Liver (tissue), 9 donors: ENCODE data around the gene UCK2. TPM values are rescaled to one million over a fixed set of nuclear protein-coding genes. Genes with fewer than 3 reads are reported as not detected.

Experiments
- DNase-seq: peaks from one replicate; pipeline ENCODE4 v3.0.0-alpha.2; 2017; ENCODE audit warnings: low spot score
- H3K27ac ChIP-seq, 2 donors: one replicate each; pipeline ENCODE4 v1.7.0; 2013; ENCODE audit warnings: inconsistent platforms in 2 of 2, low read length in 2 of 2, control low read depth in 1 of 2, low read depth in 1 of 2, mild to moderate bottlenecking in 1 of 2
- H3K27me3 ChIP-seq, 4 donors: one replicate each; pipeline versions ENCODE4 v1.6.1 to v1.7.0; 2013; ENCODE audit warnings: low read length in 3 of 4, inconsistent platforms in 1 of 4, mild to moderate bottlenecking in 1 of 4, moderate library complexity in 1 of 4; ENCODE audit not compliant: control insufficient read depth in 4 of 4, insufficient read depth in 4 of 4
- H3K36me3 ChIP-seq, 4 donors: one replicate each; pipeline versions ENCODE4 v1.6.1 to v1.7.0; 2013; ENCODE audit warnings: low read length in 3 of 4, mild to moderate bottlenecking in 3 of 4, low read depth in 1 of 4, moderate library complexity in 1 of 4; ENCODE audit not compliant: control insufficient read depth in 4 of 4, insufficient read depth in 3 of 4
- H3K4me1 ChIP-seq, 4 donors: one replicate each; pipeline versions ENCODE4 v1.6.1 to v1.7.0; 2013; ENCODE audit warnings: low read length in 3 of 4, mild to moderate bottlenecking in 3 of 4, moderate library complexity in 1 of 4; ENCODE audit not compliant: control insufficient read depth in 4 of 4, insufficient read depth in 4 of 4
- H3K4me3 ChIP-seq, 3 donors: one replicate each; pipeline versions ENCODE4 v1.6.1 to v1.7.0; 2013; ENCODE audit warnings: low read length in 3 of 3, control low read depth in 1 of 3, low read depth in 1 of 3, mild to moderate bottlenecking in 1 of 3
- H3K9ac ChIP-seq, 2 donors: one replicate each; pipeline ENCODE4 v1.7.0; 2013; ENCODE audit warnings: low read length in 2 of 2, mild to moderate bottlenecking in 2 of 2, moderate library complexity in 2 of 2, control low read depth in 1 of 2, low read depth in 1 of 2
- H3K9me3 ChIP-seq, 4 donors: one replicate each; pipeline versions ENCODE4 v1.6.1 to v1.7.0; 2013; ENCODE audit warnings: low read length in 3 of 4; ENCODE audit not compliant: control insufficient read depth in 4 of 4
- ATF3 ChIP-seq: IDR thresholded peaks from 2 replicates; pipeline ENCODE4 v1.6.1; 2016; ENCODE audit warnings: antibody characterized with exemption
- CTCF ChIP-seq: fragments of 150-350 bp; IDR thresholded peaks from 2 replicates; pipeline ENCODE4 v1.5.1; 2017; ENCODE audit warnings: improper control_type of control experiment, low read depth, low read length; ENCODE audit not compliant: missing input control
- EGR1 ChIP-seq, 2 donors: IDR thresholded peaks; 2 replicates each; pipeline ENCODE4 v1.6.1; 2016 to 2018; ENCODE audit warnings: antibody characterized with exemption in 2 of 2, low read depth in 2 of 2
- FOXA1 ChIP-seq: IDR thresholded peaks from 2 replicates; pipeline ENCODE4 v1.6.1; 2016; ENCODE audit warnings: antibody characterized with exemption
- FOXA2 ChIP-seq: IDR thresholded peaks from 2 replicates; pipeline ENCODE4 v1.6.1; 2016; ENCODE audit warnings: antibody characterized with exemption
- HNF4A ChIP-seq, 2 donors: conservative IDR thresholded peaks; 2 replicates each; pipeline ENCODE4 v1.6.1; 2016; ENCODE audit warnings: antibody characterized with exemption in 2 of 2, mild to moderate bottlenecking in 2 of 2
- MAX ChIP-seq: IDR thresholded peaks from 2 replicates; pipeline ENCODE4 v1.6.1; 2016; ENCODE audit warnings: antibody characterized with exemption
- NR2F2 ChIP-seq: IDR thresholded peaks from 2 replicates; pipeline ENCODE4 v1.6.1; 2016; ENCODE audit warnings: antibody characterized with exemption
- REST ChIP-seq: IDR thresholded peaks from 2 replicates; pipeline ENCODE4 v1.6.1; 2016; ENCODE audit warnings: antibody characterized with exemption, mild to moderate bottlenecking
- YY1 ChIP-seq: IDR thresholded peaks from 2 replicates; pipeline ENCODE4 v1.6.1; 2016; ENCODE audit warnings: antibody characterized with exemption, mild to moderate bottlenecking
- WGBS: extraction: QIAGEN DNeasy Blood & Tissue Kit; methylation state at CpG from one replicate; pipeline ENCODE4 v1.1.7; 2013; 5-methylcytosine and 5-hydroxymethylcytosine counted together
- polyA plus RNA-seq, 2 donors: library from polyadenylated mRNA; stranded (reverse) in 1 of 2; unstranded in 1 of 2; fragments of 200-250 nt in 1 of 2; fragments of >200 nt in 1 of 2; fragmentation: Nextera tagmentation in 1 of 2; extraction: Ambion mirVana in 1 of 2; gene quantifications; one replicate each; pipeline versions ENCODE4 v1.2.1 to v1.2.3, GENCODE V29; 2013 to 2015
- total RNA-seq, 2 donors: library from RNA; depleted of rRNA; stranded (reverse); fragments of >200 nt; gene quantifications; one replicate each; pipeline ENCODE4 v1.2.3, GENCODE V29; 2014
- donor health status: healthy.
- donor health status: healthy.
- donor health status: healthy.
- donor health status: healthy.
- donor health status: healthy.

Gene UCK2
- total and polyA plus RNA-seq, 4 donors, result 8.9 to 25.5 (median 17.3) TPM

- 93% methylated on average over 7 of the region's 7 CpGs for WGBS
- Histone ChIP-seq H3K27ac (no peak overlapping the region), H3K9me3 (no peaks in the 10 kb centered on the region), H3K9ac (no peak overlapping the region), H3K4me3 (no peak overlapping the region), H3K4me1 (peaks cover 0 to 2% (median 1%) of the 10 kb centered on the region in 4 donors), H3K27me3 (no peaks in the 10 kb centered on the region), H3K36me3 (no peaks in the 10 kb centered on the region)
- no peak for TF ChIP-seq NR2F2
- TF ChIP-seq ATF3, result no peak
- no peak for TF ChIP-seq FOXA2
- TF ChIP-seq EGR1 (IDR thresholded peaks at IDR 0.05; ENCODE audit: low read depth in 2 of 2), result no peak
- no peak for TF ChIP-seq CTCF
- no peak for TF ChIP-seq YY1
- no peak for TF ChIP-seq HNF4A (conservative IDR thresholded peaks at IDR 0.05)
- TF ChIP-seq FOXA1, result no peak
- no peak for TF ChIP-seq MAX
- no peak for DNase-seq
Observed at GRCh38 chr1:165849353-165850133, 22.1 kb downstream of the UCK2 start.

- Histone ChIP-seq H3K4me1 (peaks cover 0 to 2% (median 0%) of the 10 kb centered on the region in 4 donors), H3K27ac (no peak overlapping the region), H3K4me3 (no peak overlapping the region), H3K27me3 (no peaks in the 10 kb centered on the region), H3K36me3 (no peaks in the 10 kb centered on the region), H3K9me3 (no peaks in the 10 kb centered on the region), H3K9ac (no peak overlapping the region)
- TF ChIP-seq EGR1 (IDR thresholded peaks at IDR 0.05; ENCODE audit: low read depth in 2 of 2) (no peak), REST (no peak), NR2F2 (no peak), ATF3 (no peak), YY1 (no peak)
- 83% methylated on average over 4 of the region's 4 CpGs for WGBS
- DNase-seq, result no peak
Observed at GRCh38 chr1:165851034-165851658, 23.7 kb downstream of the UCK2 start.
